ENCODE data around the gene C2orf69. TPM values are rescaled to one million over a fixed set of nuclear protein-coding genes. Genes with fewer than 3 reads are reported as not detected.

Gene C2orf69
- total RNA-seq, 1 experiment from 2014 or later, result 22.0 TPM

- no peak overlapping the region for H3K27ac ChIP-seq (ENCODE audit: insufficient read length, low read depth, low read length)
- no peaks in the 10 kb centered on the region for H3K79me2 ChIP-seq (ENCODE audit: insufficient read depth, low read length)
- H4K8ac ChIP-seq (replicated peaks; ENCODE audit: insufficient read length, low read depth, low read length), result no peak overlapping the region
- Mint-ChIP-seq H3K4me1 (peaks cover 8 to 9% of the 10 kb centered on the region in 2 experiments), H3K27me3 (ENCODE audit: low read depth) (no peaks in the 10 kb centered on the region), H3K36me3 (ENCODE audit: insufficient read depth in 1 of 3, low read depth in 3 of 3) (peaks cover 16 to 34% (median 25%) of the 10 kb centered on the region in 3 experiments), H3K9me3 (peaks cover 21 to 36% of the 10 kb centered on the region in 2 experiments), H3K4me3 (no peak overlapping the region), H3K27ac (no peak overlapping the region)
- no CpG with 5 or more reads among the region's 1 CpG for WGBS (ENCODE audit: extremely low coverage, insufficient read length, low lambda C conversion rate)
- DNase-seq, result no peak
- no peaks in the 10 kb centered on the region for H4K20me1 ChIP-seq (ENCODE audit: control insufficient read depth, insufficient read depth, insufficient read length)
- H3K9me3 ChIP-seq (ENCODE audit: control insufficient read depth, low read depth, low read length), result no peaks in the 10 kb centered on the region
- no peak overlapping the region for H2AFZ ChIP-seq (ENCODE audit: low read length)
- no peak overlapping the region for H3K9ac ChIP-seq (ENCODE audit: extremely low read depth, insufficient read length, low read length)
- H3K56ac ChIP-seq (ENCODE audit: insufficient read length, low read depth, low read length), result no peak overlapping the region
- H2BK120ac ChIP-seq (ENCODE audit: low read depth, low read length, poor library complexity, severe bottlenecking), result no peak overlapping the region
- no peak overlapping the region for H3K4me2 ChIP-seq (ENCODE audit: insufficient read depth, insufficient read length, low read length)
- no peak overlapping the region for H2BK20ac ChIP-seq (ENCODE audit: low read depth, low read length, poor library complexity, severe bottlenecking)
- no peak overlapping the region for H3K18ac ChIP-seq (ENCODE audit: insufficient read length, low read depth, low read length)
- no peak overlapping the region for H2BK15ac ChIP-seq (ENCODE audit: low read depth, low read length)
- H3K27me3 ChIP-seq (ENCODE audit: insufficient read depth, low read length), result no peaks in the 10 kb centered on the region
- no peaks in the 10 kb centered on the region for H3K79me1 ChIP-seq (ENCODE audit: insufficient read depth, low read depth, low read length, poor library complexity, severe bottlenecking)
- H4K91ac ChIP-seq (ENCODE audit: insufficient read length, low read depth, low read length), result no peak overlapping the region
- H3K4me1 ChIP-seq (ENCODE audit: insufficient read depth, low read length), result peaks cover 2% of the 10 kb centered on the region; the same call in 1 of the 2 replicates
- no peak overlapping the region for H3K14ac ChIP-seq (ENCODE audit: insufficient read depth, low read length)
- no peak overlapping the region for H4K5ac ChIP-seq (ENCODE audit: insufficient read length, low read depth, low read length)
- H3K4ac ChIP-seq (ENCODE audit: low read depth, low read length), result no peak overlapping the region
- H2AK5ac ChIP-seq (ENCODE audit: insufficient read length, low read length), result no peak overlapping the region
- H2BK5ac ChIP-seq (ENCODE audit: insufficient read length, low read length), result no peak overlapping the region
- H3K23ac ChIP-seq (ENCODE audit: insufficient read length, low read depth, low read length), result no peak overlapping the region
- no peak overlapping the region for H2BK12ac ChIP-seq (ENCODE audit: insufficient read length, low read depth, low read length)
- no peaks in the 10 kb centered on the region for H3K23me2 ChIP-seq (ENCODE audit: insufficient read length, low read depth, low read length, poor library complexity, severe bottlenecking)
- no peak for TF ChIP-seq CTCF (conservative IDR thresholded peaks at IDR 0.05)
- no peak overlapping the region for H3T11ph ChIP-seq (ENCODE audit: low read length)
Observed at GRCh38 chr2:199875400-199875799, 35.7 kb upstream of the C2orf69 start.

Measured in H9 (cell line).